Measurements from ENCODE around the gene WDR1.

Gene WDR1

DNA sequence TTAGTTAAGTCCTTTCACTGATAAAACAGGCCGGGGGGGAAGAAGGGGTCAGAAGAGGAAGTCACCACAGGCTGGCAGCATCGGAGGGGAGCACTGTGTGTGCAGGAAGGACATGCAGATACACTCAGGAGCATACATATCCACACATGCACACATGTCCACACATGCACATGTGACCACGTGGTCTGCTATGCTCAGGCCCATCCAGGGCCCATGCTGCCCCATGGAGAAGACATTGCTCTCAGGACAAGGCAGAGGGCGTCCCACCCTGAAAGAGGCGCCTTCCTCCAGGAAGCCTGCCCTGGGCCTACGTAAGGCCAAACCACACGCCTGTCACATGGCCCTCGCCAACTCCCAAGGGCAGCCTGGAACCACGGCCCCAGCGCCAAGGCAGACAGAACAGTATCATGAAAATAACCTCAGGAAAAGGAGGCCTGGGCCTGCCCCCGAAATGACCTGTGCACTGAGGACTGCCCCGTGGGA lies 15.8 kb downstream of the WDR1 start:
- Histone ChIP-seq H3K27ac (peak overlapping the region; percentile 13 to 71 (median 51); a peak in 20 of 22 replicates), H3K4me2 (peak overlapping the region; percentile 75 to 97 (median 87)), H3K36me3 (peaks cover 72 to 97% (median 88%) of the 10 kb centered on the region in 11 experiments), H3K9ac (peak overlapping the region; percentile 32 to 65 (median 60); a peak in 20 of 22 replicates), H3K4me3 (peak overlapping the region in 4 of 10 experiments; percentile 1 to 16 (median 7); a peak in 2 of 20 replicates), H3K4me1 (peaks cover 97 to 100% (median 99%) of the 10 kb centered on the region in 10 experiments), H3K27me3 (no peaks in the 10 kb centered on the region), H4K20me1 (peaks cover 77 to 100% (median 97%) of the 10 kb centered on the region in 11 experiments), H3K9me3 (replicated peaks in 1 of 11) (no peaks in the 10 kb centered on the region)
- TF ChIP-seq Cebpa-rat (IDR thresholded peaks at IDR 0.05): no peak

DNA sequence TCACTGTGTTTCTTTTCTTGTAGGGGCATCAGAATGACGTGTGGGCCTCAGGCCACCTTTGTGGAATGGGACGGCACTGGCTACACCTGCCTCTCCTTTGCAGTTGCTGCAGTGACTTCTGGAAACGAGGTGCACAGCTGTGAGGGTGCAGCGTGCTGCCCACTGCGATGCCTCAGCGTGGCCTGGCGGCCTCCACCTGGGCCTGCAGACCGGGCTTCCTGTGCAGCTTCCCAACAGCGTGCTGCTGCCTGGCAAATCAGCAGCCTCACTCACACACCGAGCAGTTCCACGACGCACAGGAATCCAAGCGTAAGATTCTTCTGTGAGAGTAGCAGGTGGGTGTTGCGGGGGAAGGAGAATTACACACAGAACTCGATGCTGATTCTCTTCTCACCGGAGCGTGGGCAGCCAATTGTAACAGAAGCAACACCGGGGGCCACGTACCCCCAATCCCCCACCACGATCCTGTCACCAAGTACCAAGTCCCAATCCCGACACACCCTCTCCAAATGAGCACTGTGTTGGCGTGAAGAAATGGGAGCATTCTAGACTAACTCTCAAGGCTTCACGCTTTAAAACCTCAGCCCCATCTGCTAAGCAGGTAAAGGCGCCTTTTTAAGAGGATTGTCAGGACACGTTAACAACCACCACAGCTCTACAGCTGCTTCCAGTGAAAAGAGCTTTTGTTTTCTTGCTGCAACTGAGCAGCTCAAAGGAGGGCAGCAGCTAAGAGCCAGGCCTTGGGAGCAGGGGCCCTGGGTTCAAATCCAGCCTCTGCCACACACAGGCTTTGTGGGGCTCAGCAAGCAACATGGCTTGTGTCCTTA lies 16.9 kb downstream of the WDR1 start:
- Histone ChIP-seq H3K4me3 (no peak overlapping the region), H3K9me3 (replicated peaks in 1 of 11) (no peaks in the 10 kb centered on the region), H3K4me2 (peak overlapping the region; percentile 75 to 97 (median 87)), H3K27ac (peak overlapping the region in 9 of 11 experiments; percentile 3 to 71 (median 48); a peak in 14 of 22 replicates), H3K4me1 (peaks cover 97 to 100% (median 99%) of the 10 kb centered on the region in 10 experiments), H3K9ac (peak overlapping the region in 10 of 11 experiments; percentile 14 to 65 (median 55); a peak in 13 of 22 replicates), H3K36me3 (peaks cover 64 to 97% (median 87%) of the 10 kb centered on the region in 11 experiments), H4K20me1 (peaks cover 71 to 100% (median 97%) of the 10 kb centered on the region in 11 experiments), H3K27me3 (no peaks in the 10 kb centered on the region)
- TF ChIP-seq Cebpa-rat (IDR thresholded peaks at IDR 0.05): no peak

- Histone ChIP-seq H3K4me2 (peak overlapping the region; percentile 82 to 98 (median 96)), H3K27ac (peak overlapping the region in 7 of 11 experiments; percentile 16 to 97 (median 91); a peak in 11 of 22 replicates), H3K4me3 (no peak overlapping the region; a peak in 1 of 20 replicates), H3K27me3 (no peaks in the 10 kb centered on the region), H3K4me1 (peaks cover 97 to 100% (median 99%) of the 10 kb centered on the region in 10 experiments), H3K9ac (peak overlapping the region in 4 of 11 experiments; percentile 2 to 85 (median 43); a peak in 1 of 22 replicates), H4K20me1 (peaks cover 61 to 100% (median 97%) of the 10 kb centered on the region in 11 experiments), H3K9me3 (replicated peaks in 1 of 11) (no peaks in the 10 kb centered on the region), H3K36me3 (peaks cover 57 to 96% (median 85%) of the 10 kb centered on the region in 11 experiments)
- no peak for TF ChIP-seq Cebpa-rat (IDR thresholded peaks at IDR 0.05)
These were observed 17.8 kb downstream of the WDR1 start for GRCh38 chr4:10098780-10099160.

DNA sequence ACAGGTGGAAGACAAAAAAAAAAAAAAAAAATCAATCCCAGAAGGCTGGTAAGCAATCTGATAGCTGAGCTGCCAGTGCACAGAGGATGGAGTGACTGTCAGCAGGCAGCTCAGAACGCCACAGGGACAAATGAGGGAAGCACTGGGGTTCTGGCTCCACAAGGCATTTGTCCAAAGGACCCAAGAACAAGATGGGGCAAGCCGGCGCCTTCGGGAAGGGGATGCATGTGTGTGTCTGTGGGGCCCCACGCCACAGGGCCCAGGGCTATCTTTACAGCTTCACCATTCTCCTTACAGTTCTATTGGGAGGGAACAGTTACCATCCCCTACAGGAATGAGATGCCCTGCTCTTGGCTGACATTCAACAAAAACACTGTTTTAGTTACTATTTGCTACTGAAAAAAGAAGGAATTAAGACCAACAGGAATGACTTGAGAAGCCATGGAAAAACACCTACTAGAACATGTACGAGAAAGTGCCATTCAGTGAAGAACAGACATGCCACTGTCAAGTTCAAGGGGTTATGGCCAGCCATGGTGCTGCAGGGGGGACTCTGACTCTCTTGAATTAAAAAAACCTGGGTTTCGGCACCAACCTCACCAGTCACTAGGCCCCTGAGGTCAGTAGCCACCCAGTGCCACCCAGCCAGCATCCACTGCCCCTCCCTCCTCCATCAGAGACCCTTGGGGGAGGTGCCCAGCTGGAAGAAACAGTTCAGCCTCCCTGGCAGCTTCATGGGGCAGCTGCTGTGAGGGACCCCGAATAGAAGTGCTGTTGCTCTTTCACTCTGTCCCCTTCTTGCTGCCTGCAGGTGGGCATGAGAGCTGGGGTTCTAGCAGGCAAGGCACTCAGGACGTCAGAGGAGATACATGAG lies 18.5 kb downstream of the WDR1 start:
- H4K20me1 ChIP-seq: peaks cover 61 to 100% (median 97%) of the 10 kb centered on the region in 11 experiments
- no peaks in the 10 kb centered on the region for H3K9me3 ChIP-seq (replicated peaks in 1 of 11)
- peak overlapping the region in 9 of 11 experiments; percentile 12 to 97 (median 84); a peak in 17 of 22 replicates for H3K27ac ChIP-seq
- H3K4me1 ChIP-seq: peaks cover 99 to 100% (median 100%) of the 10 kb centered on the region in 10 experiments
- H3K36me3 ChIP-seq: peaks cover 54 to 95% (median 83%) of the 10 kb centered on the region in 11 experiments
- H3K9ac ChIP-seq: peak overlapping the region in 10 of 11 experiments; percentile 1 to 85 (median 72); a peak in 13 of 22 replicates
- H3K4me3 ChIP-seq: no peak overlapping the region; a peak in 1 of 20 replicates
- no peak for TF ChIP-seq Cebpa-rat (IDR thresholded peaks at IDR 0.05)
- H3K4me2 ChIP-seq: peak overlapping the region; percentile 82 to 98 (median 96)
- no peaks in the 10 kb centered on the region for H3K27me3 ChIP-seq

- H3K4me2 ChIP-seq: peak overlapping the region; percentile 82 to 98 (median 96)
- H3K9ac ChIP-seq: peak overlapping the region in 10 of 11 experiments; percentile 29 to 85 (median 74); a peak in 19 of 22 replicates
- H3K4me3 ChIP-seq: peak overlapping the region in 3 of 10 experiments; percentile 8 to 12 (median 12); a peak in 1 of 20 replicates
- H3K9me3 ChIP-seq (replicated peaks in 1 of 11): no peaks in the 10 kb centered on the region
- peaks cover 99 to 100% (median 100%) of the 10 kb centered on the region in 10 experiments for H3K4me1 ChIP-seq
- no peaks in the 10 kb centered on the region for H3K27me3 ChIP-seq
- H3K27ac ChIP-seq: peak overlapping the region in 10 of 11 experiments; percentile 70 to 97 (median 90); a peak in 20 of 22 replicates
- TF ChIP-seq Cebpa-rat (IDR thresholded peaks at IDR 0.05): no peak
- peaks cover 58 to 100% (median 97%) of the 10 kb centered on the region in 11 experiments for H4K20me1 ChIP-seq
- H3K36me3 ChIP-seq: peaks cover 50 to 95% (median 83%) of the 10 kb centered on the region in 11 experiments
These were observed 19.6 kb downstream of the WDR1 start for GRCh38 chr4:10096978-10097335.

GRCh38 chr4:10096201-10096977 lies 20.2 kb downstream of the WDR1 start:
- H3K27ac ChIP-seq: peak overlapping the region in 10 of 11 experiments; percentile 70 to 97 (median 90); a peak in 20 of 22 replicates

DNA sequence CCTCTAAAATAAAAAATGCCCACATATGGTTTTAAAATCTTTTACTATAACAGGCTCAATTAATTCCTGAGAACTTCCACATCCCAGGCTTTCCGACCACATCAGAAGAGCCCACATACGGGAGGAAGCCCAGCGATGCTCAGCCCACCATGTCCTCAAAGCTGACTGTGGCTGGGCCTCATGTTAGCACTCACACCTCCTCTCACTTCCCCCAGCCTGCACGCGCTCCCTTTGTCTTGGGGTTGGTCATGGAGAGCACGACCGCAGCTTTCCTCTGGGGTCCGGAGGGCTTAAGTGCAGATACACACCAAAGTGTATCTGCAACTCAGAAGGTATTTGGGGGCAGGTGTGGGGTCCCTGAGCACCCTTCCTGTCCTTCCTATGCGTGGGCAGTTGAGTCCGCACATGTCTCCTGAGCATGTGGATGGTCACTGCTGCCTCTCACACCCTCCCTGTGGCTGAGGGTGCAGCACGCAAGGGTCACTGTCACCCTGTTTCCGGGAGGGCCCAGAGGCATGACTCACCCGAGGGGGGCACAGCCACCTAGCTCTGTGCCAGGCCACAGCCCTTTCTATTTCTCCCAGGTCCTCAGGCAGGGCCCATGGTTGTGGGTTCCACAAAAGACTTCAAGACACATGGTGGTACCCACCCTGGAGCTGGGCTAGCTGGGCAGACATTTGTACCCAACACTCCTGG lies 21.2 kb downstream of the WDR1 start:
- Histone ChIP-seq H3K27ac (peak overlapping the region; percentile 21 to 97 (median 89); a peak in 21 of 22 replicates), H3K4me2 (peak overlapping the region; percentile 82 to 98 (median 96)), H3K27me3 (no peaks in the 10 kb centered on the region), H3K4me1 (peaks cover 99 to 100% (median 100%) of the 10 kb centered on the region in 10 experiments), H4K20me1 (peaks cover 57 to 100% (median 97%) of the 10 kb centered on the region in 11 experiments), H3K9ac (peak overlapping the region; percentile 29 to 85 (median 73); a peak in 21 of 22 replicates), H3K4me3 (peak overlapping the region in 8 of 10 experiments; percentile 15 to 50 (median 42); a peak in 13 of 20 replicates), H3K9me3 (replicated peaks in 1 of 11) (no peaks in the 10 kb centered on the region), H3K36me3 (peaks cover 59 to 95% (median 85%) of the 10 kb centered on the region in 11 experiments)
- TF ChIP-seq Cebpa-rat (IDR thresholded peaks at IDR 0.05): no peak

More at GRCh38 chr4:10096201-10096977, 20.2 kb downstream of the WDR1 start:
- Histone ChIP-seq H3K9me3 (replicated peaks in 1 of 11) (no peaks in the 10 kb centered on the region), H3K36me3 (peaks cover 51 to 95% (median 83%) of the 10 kb centered on the region in 11 experiments), H3K4me3 (peak overlapping the region in 6 of 10 experiments; percentile 8 to 50 (median 44); a peak in 7 of 20 replicates), H3K4me2 (peak overlapping the region; percentile 82 to 98 (median 96)), H4K20me1 (peaks cover 57 to 100% (median 97%) of the 10 kb centered on the region in 11 experiments), H3K4me1 (peaks cover 99 to 100% (median 100%) of the 10 kb centered on the region in 10 experiments), H3K9ac (peak overlapping the region in 10 of 11 experiments; percentile 54 to 85 (median 74); a peak in 20 of 22 replicates), H3K27me3 (no peaks in the 10 kb centered on the region)
- no peak for TF ChIP-seq Cebpa-rat (IDR thresholded peaks at IDR 0.05)

Data from BLaER1 treated with 17β-estradiol and CSF1 and Interleukin-3, amounts not matched to agents 10 nM and 100 nM (cell line).